GM18517 (cell line): Measurements from ENCODE around the gene AGTRAP.

Experiments
- ATAC-seq: cut with Tn5 transposase; IDR thresholded peaks from one replicate; pipeline ENCODE4 v1.9.1; 2021; ENCODE audit warnings: mild to moderate bottlenecking, moderate library complexity; ENCODE audit not compliant: unreplicated experiment

Gene AGTRAP

DNA sequence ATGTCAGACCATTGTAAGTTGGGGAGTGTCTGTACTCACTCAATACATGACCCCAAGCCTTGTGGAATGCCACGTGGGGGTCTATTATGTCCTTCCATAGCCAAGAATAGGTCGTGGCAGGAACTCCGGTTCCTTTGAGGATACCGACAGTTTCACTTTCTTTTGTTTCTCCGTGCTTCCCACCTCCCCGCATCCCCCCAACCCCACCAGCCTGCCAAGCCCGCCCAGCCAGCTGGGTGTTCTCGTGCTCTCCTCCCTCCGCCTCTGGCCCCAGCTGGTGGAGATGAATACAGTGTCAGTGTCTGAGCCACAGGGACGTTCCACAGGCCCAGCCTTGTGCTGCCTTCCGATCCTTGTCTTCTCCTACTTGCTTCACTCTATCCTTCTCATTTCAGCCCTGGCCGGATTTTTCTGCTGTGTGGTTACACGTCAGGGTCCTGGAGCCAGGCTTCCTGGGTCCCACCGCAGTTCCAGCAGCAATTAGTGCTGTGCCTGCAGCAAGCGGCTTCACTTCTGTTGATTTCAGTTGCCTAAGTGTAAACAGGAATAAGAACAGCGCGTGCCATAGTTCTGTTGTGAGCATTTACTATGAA lies 4.1 kb upstream of the AGTRAP start:
- no peak for ATAC-seq

- ATAC-seq = no peak
These were observed 2.6 kb upstream of the AGTRAP start for GRCh38 chr1:11733306-11733705.

GRCh38 chr1:11735531-11735853 lies 444 bp upstream of the AGTRAP start:
- no peak for ATAC-seq

DNA sequence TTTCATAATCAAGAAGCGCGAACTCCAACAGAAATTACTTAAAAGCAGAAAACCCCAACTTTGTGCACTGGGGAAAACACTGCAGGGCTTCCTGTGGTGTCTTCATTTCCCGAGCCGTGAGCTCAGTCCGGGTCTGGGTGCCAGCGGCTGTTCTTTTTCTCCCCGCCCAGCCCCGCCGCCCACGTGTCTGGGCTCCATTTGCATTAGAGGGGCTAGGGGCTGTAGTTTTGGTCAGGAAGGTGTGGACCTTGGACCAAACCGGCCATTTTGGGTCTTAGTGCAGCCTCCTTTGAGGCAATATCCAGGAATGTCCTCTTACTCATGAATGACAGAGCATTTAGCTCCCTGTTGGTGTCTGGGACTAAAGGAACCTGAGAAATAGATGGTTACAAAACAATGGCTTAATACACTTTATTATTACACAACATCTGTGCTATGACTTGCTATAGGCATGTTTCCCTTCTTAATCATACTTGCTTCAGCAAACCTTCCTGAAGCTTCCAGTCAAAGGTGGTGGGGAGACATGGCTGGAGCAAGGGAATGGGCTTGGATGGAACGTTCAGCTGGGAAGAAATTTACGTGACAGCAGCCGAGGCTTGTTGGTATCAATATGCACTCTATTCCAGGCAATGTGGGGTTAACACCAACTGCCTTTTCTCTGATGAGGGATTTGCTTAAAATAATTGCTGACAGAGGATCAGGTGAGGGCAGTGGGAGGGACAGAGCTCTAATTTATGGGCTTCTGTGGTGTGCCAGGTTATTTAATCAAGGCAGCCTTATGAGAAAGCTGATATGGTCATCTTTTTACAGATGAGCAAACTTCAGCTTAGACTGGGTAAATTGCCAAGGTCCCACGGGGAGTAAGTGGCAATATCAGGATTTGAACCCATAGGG lies 1.1 kb downstream of the AGTRAP start:
- ATAC-seq = no peak

DNA sequence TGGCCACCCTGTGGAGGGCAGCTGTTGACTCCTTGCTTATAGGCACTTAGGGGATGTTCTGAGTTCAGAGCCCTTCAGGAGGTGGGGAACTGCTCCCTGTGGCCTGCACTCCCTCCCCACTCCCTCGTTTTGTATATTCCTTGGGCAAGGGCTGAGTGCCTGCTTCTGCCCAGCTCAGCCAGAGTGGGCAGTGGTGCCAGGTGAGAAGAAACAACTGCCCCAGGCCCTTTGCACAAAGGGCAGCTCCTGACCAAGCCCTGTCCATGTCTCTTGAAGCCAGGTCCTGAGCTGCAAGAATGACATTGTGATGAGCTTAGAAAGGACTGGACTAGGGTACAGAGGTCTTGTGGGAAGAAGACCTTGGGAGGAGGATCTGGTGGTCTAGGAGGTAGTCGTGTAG lies 2.2 kb downstream of the AGTRAP start:
- no peak for ATAC-seq

- ATAC-seq = no peak
These were observed 2.8 kb downstream of the AGTRAP start for GRCh38 chr1:11738783-11739182.

DNA sequence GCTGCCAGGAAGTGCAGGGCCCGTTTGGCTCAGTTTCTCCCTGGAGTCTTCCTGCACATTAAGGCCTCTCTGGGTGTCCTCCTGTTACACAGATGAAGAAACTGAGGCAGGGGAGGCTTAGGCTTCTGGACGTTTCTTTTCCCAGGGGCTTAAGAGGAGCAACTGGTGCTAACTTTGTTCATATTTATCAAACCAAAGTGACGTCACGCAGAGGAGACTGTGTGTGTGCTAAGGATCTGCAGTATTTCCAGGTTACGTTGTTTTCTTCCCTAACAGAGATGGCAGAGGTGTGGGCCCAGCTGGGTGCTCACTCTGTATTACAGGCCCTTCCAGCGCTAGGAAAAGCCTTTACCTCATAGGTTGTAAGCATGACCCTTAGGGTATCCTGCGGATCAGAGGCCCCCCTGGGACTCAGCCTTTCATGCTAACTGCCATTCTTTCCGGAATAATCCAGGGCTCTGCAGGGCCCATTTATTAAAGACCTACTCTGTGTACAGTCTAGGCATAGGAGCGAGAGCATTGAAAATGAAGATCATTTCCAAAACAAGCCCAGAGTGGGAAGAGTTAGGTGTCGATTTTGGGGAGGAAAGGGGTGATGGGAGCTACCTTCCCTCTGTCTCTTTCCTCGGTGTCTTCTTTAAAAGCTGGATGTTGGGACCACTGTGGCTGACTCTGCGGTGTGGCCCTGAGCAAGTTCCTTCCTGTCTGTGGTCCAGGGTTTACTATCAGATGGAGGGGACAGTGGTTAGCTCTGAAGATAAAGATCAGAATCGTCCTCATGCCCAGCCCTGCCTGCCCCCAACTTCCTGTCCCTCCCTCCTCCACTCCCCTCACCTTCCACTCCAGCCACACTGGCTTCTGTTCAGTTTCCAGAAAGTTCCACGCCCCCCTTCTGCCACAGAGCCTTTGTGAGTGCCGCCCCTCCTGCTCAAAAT lies 4.6 kb downstream of the AGTRAP start:
- ATAC-seq = no peak

DNA sequence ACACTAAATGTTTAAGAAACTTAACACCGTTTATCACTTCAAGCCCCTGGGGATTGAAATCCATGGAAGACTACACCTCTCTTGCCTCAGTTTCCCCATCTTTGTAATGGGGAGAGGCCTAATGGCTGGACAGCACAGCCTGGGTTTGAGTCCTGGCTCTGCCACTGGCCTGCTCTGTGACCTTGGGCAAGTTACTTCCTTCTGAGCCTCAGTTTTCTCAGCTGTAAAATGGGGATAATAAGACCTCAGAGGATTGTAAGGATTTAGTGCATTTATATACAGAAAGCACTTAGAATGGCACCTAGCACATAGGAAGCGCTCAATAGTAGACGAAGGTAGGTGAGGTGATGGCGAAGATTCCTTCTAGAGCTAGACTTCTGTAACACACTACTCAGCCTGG lies 5.5 kb downstream of the AGTRAP start:
- ATAC-seq = no peak

DNA sequence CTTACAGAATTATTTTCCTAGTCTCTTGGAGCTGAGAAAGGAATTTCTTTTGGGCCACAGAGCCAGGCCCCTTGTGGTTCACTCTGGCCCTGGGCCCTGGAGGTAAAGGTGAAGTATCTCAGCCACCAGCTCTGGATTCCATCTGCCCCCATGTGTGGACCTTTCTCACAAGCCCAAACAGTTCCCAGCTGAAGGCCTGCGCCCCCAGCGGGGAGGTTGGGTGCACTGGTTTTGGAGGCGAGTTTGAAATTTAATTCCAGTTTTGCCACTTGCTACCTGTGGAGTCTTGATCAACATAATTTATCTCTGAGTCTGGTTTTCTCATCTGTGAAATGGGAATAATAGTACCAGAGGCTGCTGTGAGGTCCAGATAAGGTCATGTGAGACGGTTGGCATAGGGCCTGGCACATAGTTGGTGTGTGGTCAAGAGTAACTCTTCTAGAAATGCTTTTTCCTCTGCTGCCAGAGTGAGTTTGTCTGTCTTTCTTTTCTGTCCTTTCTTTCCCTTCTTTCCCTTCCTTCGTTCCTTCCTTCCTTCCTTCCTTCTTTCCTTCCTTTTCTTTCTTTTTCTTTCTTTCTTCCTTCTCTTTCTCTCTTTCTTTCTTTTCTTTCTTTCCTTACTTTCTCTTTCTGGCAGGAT lies 6.1 kb downstream of the AGTRAP start:
- ATAC-seq = no peak

- no peak for ATAC-seq
These were observed 8.4 kb downstream of the AGTRAP start for GRCh38 chr1:11744287-11744686.

DNA sequence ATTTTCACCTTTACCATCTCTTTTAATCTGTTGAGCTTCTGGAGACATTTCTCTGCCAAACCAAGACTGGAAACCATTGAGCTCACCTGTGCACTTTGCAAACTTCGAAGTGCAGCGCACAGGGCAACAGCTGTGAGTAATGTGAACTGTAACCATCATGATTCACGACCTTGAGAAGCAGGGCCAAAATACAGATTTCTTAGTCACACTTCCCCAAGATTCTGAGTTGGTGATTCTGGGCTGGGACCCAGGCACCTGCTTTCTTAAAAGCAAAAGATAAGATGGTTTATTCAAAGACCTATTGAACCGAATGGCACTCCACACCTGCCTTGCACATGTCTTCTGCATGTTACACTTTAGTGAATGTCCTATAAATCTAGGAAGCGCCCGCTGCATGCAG lies 10.2 kb downstream of the AGTRAP start:
- no peak for ATAC-seq

- no peak for ATAC-seq
These were observed 11.0 kb downstream of the AGTRAP start for GRCh38 chr1:11746795-11747487.

- ATAC-seq = no peak
These were observed 12.6 kb downstream of the AGTRAP start for GRCh38 chr1:11748294-11749202.

GRCh38 chr1:11749203-11749689 lies 13.3 kb downstream of the AGTRAP start:
- ATAC-seq = no peak

DNA sequence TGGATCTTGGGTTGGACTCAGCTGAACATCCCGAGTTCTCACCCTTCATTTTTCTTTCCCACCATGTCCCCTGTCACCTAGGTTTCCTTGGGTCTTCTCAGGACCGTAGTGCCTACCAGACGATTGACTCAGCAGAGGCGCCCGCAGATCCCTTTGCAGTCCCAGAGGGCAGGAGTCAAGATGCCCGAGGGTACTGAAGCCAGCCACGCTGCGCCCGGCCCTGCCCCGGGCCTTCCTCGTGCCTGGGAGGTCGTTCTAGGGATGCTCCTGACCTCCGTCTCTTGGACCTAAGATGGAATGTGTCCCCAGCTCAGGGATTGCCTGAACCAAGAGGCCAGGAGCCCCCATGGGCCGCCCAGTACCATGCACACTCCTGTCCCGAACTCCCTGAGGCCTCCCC lies 14.1 kb downstream of the AGTRAP start:
- no peak for ATAC-seq

DNA sequence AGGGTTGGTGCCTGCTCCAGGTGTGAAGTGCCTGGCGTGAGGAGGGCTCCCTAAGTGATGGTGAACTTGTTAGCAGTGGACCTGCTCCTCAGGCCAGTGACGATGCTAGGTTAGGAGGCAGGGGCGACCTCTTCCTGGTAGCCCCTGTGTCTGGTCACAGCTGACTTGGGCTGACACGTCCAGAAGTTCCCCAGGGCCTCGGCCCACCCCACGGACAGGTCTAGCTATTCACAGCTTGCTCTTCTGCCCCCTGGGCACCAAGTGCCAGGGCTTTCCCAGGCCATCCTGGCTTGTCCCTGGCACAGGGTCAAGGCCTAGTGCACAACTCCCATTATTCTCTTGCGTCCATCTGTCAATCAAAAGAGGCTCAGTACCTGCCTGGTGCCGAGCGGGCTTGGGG lies 15.2 kb downstream of the AGTRAP start:
- ATAC-seq = no peak

- no peak for ATAC-seq
These were observed 16.6 kb downstream of the AGTRAP start for GRCh38 chr1:11752359-11753088.

DNA sequence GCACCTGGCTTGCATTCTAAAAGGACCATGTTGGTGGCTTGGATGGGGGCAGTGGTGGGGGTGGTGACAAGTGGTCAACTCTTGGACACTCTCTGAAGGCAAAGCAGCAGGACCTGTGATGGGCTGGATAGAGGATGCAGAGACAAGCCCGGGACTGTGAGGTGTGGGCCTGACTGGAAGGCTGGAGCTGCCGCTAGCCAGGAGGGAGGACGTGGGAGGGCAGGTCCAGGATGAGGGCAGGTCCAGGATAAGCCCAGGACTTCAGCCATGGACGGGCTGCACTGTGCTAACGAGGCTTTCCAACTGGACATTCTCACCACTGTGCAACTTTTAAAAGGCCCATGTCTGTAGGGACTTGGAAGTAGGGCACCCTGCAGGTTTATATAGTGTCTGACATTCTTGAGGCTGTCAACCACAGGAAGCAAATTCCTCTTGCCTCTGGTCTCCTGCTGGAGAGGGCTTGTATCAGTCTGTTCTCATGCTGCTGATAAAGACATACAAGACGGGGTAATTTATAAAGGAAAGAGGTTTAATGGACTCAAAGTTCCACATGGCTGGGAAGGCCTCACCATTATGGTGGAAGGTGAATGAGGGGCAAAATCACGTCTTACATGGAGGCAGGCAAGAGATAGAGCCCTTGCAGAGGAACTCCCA lies 17.7 kb downstream of the AGTRAP start:
- ATAC-seq = no peak
